Endothelial cell (in vitro differentiated cells): ENCODE data around the gene MYRIP. TPM values are rescaled to one million over a fixed set of nuclear protein-coding genes. Genes with fewer than 3 reads are reported as not detected.

Source experiments
- DNase-seq: peaks from one replicate; pipeline ENCODE4 v3.0.0; 2021; ENCODE audit warnings: low spot score
- H3K27ac Mint-ChIP-seq: one replicate; pipeline ENCODE4 v1.8.0; 2021; ENCODE audit warnings: mixed read lengths, inconsistent platforms; ENCODE audit not compliant: unreplicated experiment
- H3K27me3 Mint-ChIP-seq: one replicate; pipeline ENCODE4 v1.8.0; 2021; ENCODE audit warnings: mild to moderate bottlenecking, moderate library complexity, mixed read lengths, inconsistent platforms; ENCODE audit not compliant: unreplicated experiment
- H3K36me3 Mint-ChIP-seq: one replicate; pipeline ENCODE4 v1.8.0; 2021; ENCODE audit warnings: mild to moderate bottlenecking, low read depth, mixed read lengths, inconsistent platforms; ENCODE audit not compliant: unreplicated experiment
- H3K4me1 Mint-ChIP-seq: one replicate; pipeline ENCODE4 v1.8.0; 2021; ENCODE audit warnings: mild to moderate bottlenecking, mixed read lengths, inconsistent platforms; ENCODE audit not compliant: unreplicated experiment
- H3K4me3 Mint-ChIP-seq: one replicate; pipeline ENCODE4 v1.8.0; 2021; ENCODE audit warnings: mild to moderate bottlenecking, mixed read lengths, inconsistent platforms; ENCODE audit not compliant: unreplicated experiment
- H3K9me3 Mint-ChIP-seq: one replicate; pipeline ENCODE4 v1.8.0; 2021; ENCODE audit warnings: mixed read lengths, inconsistent platforms; ENCODE audit not compliant: unreplicated experiment
- CTCF ChIP-seq: fragments of 200-600 bp; sonication (generic); IDR thresholded peaks from one replicate; pipeline ENCODE4 v1.5.0; 2021; ENCODE audit warnings: antibody characterized with exemption; ENCODE audit not compliant: unreplicated experiment
- total RNA-seq: library from RNA; stranded (reverse); fragmentation: NEBNext Ultra II Directional; extraction: Animal tissue kit (Norgen Biotek cat#: 25700); gene quantifications from one replicate; pipeline ENCODE4 v1.2.1, GENCODE V29; 2021; ENCODE audit not compliant: unreplicated experiment

MYRIP gene
- total RNA-seq, 1 donor from 2014 or later = 0.49 TPM

- Mint-ChIP-seq H3K4me3 (no peak overlapping the region), H3K27ac (no peak overlapping the region), H3K27me3 (no peaks in the 10 kb centered on the region), H3K4me1 (no peaks in the 10 kb centered on the region), H3K9me3 (no peaks in the 10 kb centered on the region), H3K36me3 (no peaks in the 10 kb centered on the region)
- DNase-seq = no peak
- no peak for TF ChIP-seq CTCF
Measured at GRCh38 chr3:40247714-40248454, 438.5 kb downstream of the MYRIP start.

DNA sequence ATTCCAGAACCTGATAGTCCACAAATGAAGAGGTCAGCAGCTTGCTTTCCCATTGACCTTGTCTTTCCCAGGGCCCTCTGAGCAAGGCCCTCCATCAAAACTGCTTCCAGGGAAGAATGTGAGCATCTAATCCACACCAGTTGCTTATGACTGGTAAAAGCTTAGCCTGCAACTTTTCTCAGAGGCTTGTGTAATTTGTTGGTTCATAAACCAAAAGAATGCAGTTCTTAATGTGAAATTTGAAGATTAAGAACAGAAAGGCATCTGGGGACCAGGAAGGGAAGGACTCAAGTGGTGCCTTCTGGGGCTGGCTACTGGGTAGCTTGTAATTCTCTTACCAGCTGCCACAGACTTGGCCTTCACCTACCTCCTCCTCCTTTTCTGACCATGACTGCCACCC is 439.2 kb downstream of the MYRIP start:
- H3K9me3 Mint-ChIP-seq = no peaks in the 10 kb centered on the region
- H3K4me1 Mint-ChIP-seq = no peaks in the 10 kb centered on the region
- no peak for TF ChIP-seq CTCF
- no peak overlapping the region for H3K4me3 Mint-ChIP-seq
- H3K36me3 Mint-ChIP-seq = no peaks in the 10 kb centered on the region
- no peak overlapping the region for H3K27ac Mint-ChIP-seq
- no peaks in the 10 kb centered on the region for H3K27me3 Mint-ChIP-seq
- no peak for DNase-seq

DNA sequence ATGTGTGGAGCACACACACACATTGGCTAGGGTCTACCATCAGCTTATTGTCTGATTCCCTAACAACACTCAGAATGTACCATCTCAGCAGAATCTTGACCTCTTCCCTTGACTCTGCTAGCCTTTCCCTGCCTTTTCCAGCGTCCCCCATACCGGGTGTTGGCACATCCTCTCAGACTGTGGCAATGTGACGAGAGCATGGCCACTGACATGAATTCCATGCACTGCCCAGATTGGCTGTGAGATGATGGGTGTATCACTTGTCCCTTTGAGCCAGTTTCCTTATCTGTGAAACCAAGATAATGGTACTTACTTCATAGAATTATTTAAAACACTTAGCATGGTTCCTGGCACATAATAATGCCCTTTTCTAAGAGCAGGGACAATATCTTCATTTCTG is 439.8 kb downstream of the MYRIP start:
- H3K36me3 Mint-ChIP-seq = no peaks in the 10 kb centered on the region
- DNase-seq = no peak
- no peak overlapping the region for H3K27ac Mint-ChIP-seq
- TF ChIP-seq CTCF = no peak
- no peaks in the 10 kb centered on the region for H3K4me1 Mint-ChIP-seq
- H3K27me3 Mint-ChIP-seq = no peaks in the 10 kb centered on the region
- no peaks in the 10 kb centered on the region for H3K9me3 Mint-ChIP-seq
- no peak overlapping the region for H3K4me3 Mint-ChIP-seq

- Mint-ChIP-seq H3K27ac (no peak overlapping the region), H3K4me1 (no peaks in the 10 kb centered on the region), H3K9me3 (no peaks in the 10 kb centered on the region), H3K4me3 (no peak overlapping the region), H3K36me3 (no peaks in the 10 kb centered on the region), H3K27me3 (no peaks in the 10 kb centered on the region)
- no peak for DNase-seq
- no peak for TF ChIP-seq CTCF
Measured at GRCh38 chr3:40254491-40254890, 445.1 kb downstream of the MYRIP start.

DNA sequence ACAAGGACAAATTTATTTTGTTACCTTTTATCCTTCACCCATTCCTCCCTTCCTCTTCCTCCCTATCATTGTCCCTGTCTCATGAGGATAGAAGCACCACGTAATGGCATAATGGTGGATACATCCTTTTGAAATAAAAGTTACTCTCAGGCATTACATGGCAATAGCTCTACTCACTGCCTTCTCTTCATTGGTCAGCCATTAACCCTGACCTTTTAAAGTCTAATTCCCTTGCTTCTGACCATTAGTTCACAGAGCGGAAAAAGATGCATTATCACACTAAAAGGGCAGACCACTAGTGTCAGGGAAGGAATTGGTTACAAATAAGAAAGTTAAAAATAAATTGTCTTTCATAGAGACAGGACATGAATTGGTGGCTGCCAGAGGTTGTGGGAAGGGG is 445.5 kb downstream of the MYRIP start:
- Mint-ChIP-seq H3K27me3 (no peaks in the 10 kb centered on the region), H3K4me3 (no peak overlapping the region), H3K9me3 (no peaks in the 10 kb centered on the region), H3K4me1 (no peaks in the 10 kb centered on the region), H3K36me3 (no peaks in the 10 kb centered on the region), H3K27ac (no peak overlapping the region)
- no peak for DNase-seq
- TF ChIP-seq CTCF = no peak
